ENCODE measurements around the gene PRAMEF20.
"Not testable (repeated sequence)": the region's sequence is repeated elsewhere in the genome, so short reads cannot be mapped to it uniquely, and the experiment has no call there.

Gene PRAMEF20

GRCh38 chr1:13410150-13410549, at the start of gene PRAMEF20:
Gene PRAMEF20 (plus strand): TSS chr1:13410450. CDS start chr1:13416355, 5,905 bp downstream.
- not testable (repeated sequence) for DNase-seq

- not testable (repeated sequence) for DNase-seq
Measured at GRCh38 chr1:13362364-13362763, 47.9 kb upstream of the PRAMEF20 start.

GRCh38 chr1:13364928-13365327, 45.3 kb upstream of the PRAMEF20 start:
- DNase-seq: not testable (repeated sequence)

- DNase-seq: not testable (repeated sequence)
Measured at GRCh38 chr1:13366536-13366935, 43.7 kb upstream of the PRAMEF20 start.

- not testable (repeated sequence) for DNase-seq
Measured at GRCh38 chr1:13368544-13368943, 41.7 kb upstream of the PRAMEF20 start.

GRCh38 chr1:13378983-13379382, 31.3 kb upstream of the PRAMEF20 start:
- DNase-seq: not testable (repeated sequence)

- not testable (repeated sequence) for DNase-seq
Measured at GRCh38 chr1:13380380-13380779, 29.9 kb upstream of the PRAMEF20 start.

- DNase-seq: not testable (repeated sequence)
Measured at GRCh38 chr1:13389332-13389731, 20.9 kb upstream of the PRAMEF20 start, which contains the start of gene PRAMEF17. Gene PRAMEF17 (plus strand): TSS chr1:13389632. CDS start chr1:13389658, 26 bp downstream.

- not testable (repeated sequence) for DNase-seq
Measured at GRCh38 chr1:13393004-13393403, 17.2 kb upstream of the PRAMEF20 start.

- not testable (repeated sequence) for DNase-seq
Measured at GRCh38 chr1:13394761-13395160, 15.5 kb upstream of the PRAMEF20 start.

GRCh38 chr1:13395311-13395710, 14.9 kb upstream of the PRAMEF20 start:
- DNase-seq: not testable (repeated sequence)

GRCh38 chr1:13407811-13408210, 2.4 kb upstream of the PRAMEF20 start:
- no peak for DNase-seq

GRCh38 chr1:13430495-13430894, 20.2 kb downstream of the PRAMEF20 start:
- no peak for DNase-seq

- DNase-seq: no peak
Measured at GRCh38 chr1:13432251-13432650, 22.0 kb downstream of the PRAMEF20 start.

GRCh38 chr1:13433694-13434358, 23.6 kb downstream of the PRAMEF20 start:
- not testable (repeated sequence) for DNase-seq

GRCh38 chr1:13435458-13435857, 25.2 kb downstream of the PRAMEF20 start:
- DNase-seq: no peak

- not testable (repeated sequence) for DNase-seq
Measured at GRCh38 chr1:13439104-13439783, 29.0 kb downstream of the PRAMEF20 start.

GRCh38 chr1:13443335-13443979, 33.2 kb downstream of the PRAMEF20 start:
- DNase-seq: no peak

- no peak for DNase-seq
Measured at GRCh38 chr1:13450204-13450603, 40.0 kb downstream of the PRAMEF20 start.

GRCh38 chr1:13451399-13451965, 41.2 kb downstream of the PRAMEF20 start:
- no peak for DNase-seq

GRCh38 chr1:13456904-13457532, 46.8 kb downstream of the PRAMEF20 start:
- DNase-seq: no peak

GRCh38 chr1:13461977-13462376, 51.7 kb downstream of the PRAMEF20 start:
- no peak for DNase-seq

GRCh38 chr1:13462682-13463081, 52.4 kb downstream of the PRAMEF20 start:
- DNase-seq: no peak

Data from hippocampal formation (tissue), 2 donors.